ENCODE measurements around the gene SHOC1.
"Not testable (repeated sequence)": the region's sequence is repeated elsewhere in the genome, so short reads cannot be mapped to it uniquely, and the experiment has no call there.

Gene SHOC1

GRCh38 chr9:111805262-111805661 lies 10.5 kb upstream of the SHOC1 start:
- TF ChIP-seq, protein P1, sequence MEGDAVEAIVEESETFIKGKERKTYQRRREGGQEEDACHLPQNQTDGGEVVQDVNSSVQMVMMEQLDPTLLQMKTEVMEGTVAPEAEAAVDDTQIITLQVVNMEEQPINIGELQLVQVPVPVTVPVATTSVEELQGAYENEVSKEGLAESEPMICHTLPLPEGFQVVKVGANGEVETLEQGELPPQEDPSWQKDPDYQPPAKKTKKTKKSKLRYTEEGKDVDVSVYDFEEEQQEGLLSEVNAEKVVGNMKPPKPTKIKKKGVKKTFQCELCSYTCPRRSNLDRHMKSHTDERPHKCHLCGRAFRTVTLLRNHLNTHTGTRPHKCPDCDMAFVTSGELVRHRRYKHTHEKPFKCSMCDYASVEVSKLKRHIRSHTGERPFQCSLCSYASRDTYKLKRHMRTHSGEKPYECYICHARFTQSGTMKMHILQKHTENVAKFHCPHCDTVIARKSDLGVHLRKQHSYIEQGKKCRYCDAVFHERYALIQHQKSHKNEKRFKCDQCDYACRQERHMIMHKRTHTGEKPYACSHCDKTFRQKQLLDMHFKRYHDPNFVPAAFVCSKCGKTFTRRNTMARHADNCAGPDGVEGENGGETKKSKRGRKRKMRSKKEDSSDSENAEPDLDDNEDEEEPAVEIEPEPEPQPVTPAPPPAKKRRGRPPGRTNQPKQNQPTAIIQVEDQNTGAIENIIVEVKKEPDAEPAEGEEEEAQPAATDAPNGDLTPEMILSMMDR (IDR thresholded peaks at IDR 0.05; ENCODE audit: low read depth, low read length) = no peak
- no peak overlapping the region for H3K4me3 ChIP-seq (ENCODE audit: low read depth, low read length)

DNA sequence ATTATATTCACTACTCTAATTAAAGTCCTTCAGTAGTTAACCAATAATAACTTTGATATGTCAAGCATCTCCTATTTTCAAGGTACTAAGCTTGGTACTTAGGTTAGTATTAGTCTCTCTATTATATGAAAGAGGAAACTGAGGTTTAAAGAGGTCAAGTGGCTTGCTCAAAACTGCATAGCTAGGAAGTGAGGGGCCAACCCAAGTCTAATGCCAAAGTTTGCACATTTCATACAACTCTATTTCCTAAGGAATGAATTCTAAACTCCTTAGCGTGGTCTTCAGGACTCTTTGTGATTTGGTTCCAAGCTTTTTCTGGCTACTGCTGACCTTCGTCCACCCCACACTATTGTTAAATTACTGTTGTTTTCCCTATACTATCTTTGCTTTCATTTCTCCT lies 9.9 kb upstream of the SHOC1 start:
- TF ChIP-seq, protein P1 (IDR thresholded peaks at IDR 0.05; ENCODE audit: low read depth, low read length) = no peak
- H3K4me3 ChIP-seq (ENCODE audit: low read depth, low read length) = no peak overlapping the region

GRCh38 chr9:111803924-111804323 lies 9.2 kb upstream of the SHOC1 start:
- H3K4me3 ChIP-seq (ENCODE audit: low read depth, low read length) = no peak overlapping the region
- TF ChIP-seq, protein P1 (IDR thresholded peaks at IDR 0.05; ENCODE audit: low read depth, low read length) = no peak

DNA sequence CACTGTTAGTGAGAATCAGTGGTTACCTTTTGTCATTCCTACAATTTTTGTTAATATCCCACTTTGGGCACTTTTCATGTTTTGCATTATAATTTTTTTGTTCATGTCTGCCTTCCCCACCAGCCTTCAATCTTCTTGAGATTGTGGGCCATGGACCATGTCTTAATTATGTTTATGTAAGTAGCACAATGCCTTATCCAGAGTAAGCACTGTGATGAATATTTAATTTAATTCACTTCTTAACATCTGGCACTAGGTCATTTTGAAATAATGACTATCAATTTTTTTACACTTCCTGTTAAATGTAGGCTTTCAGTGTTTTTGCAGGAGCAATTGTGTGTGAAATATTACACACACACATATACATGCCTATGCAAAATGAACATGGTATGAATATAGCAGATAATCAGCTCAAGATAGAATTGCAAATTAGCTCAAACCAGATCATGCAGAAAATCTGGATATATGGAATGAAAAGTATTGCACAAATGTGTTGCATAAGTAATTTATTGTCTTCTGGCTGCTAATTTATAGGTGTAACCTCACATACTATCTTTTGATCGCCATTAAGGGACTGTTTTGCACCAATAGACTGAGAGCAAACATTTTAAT lies 5.3 kb upstream of the SHOC1 start:
- TF ChIP-seq, protein P1 (IDR thresholded peaks at IDR 0.05; ENCODE audit: low read depth, low read length) = no peak
- H3K4me3 ChIP-seq (ENCODE audit: low read depth, low read length) = no peak overlapping the region

DNA sequence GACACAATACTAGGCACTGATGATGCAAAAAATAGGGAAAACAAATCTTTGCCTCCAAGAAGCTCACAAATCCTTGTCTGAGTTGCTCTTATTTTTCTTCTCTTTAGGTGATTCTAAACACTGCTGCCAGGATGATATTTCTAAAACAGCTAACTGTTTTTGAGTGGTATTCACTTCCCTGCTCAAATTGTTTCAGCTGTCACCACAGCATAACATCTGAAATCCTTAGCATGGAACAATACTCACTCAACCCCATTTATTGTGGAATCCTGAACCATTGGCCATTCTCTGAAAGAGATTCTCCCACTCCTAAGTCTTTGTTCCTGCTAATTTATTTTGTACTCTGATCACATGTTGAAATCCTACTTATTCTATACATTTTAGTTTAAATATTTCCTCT lies 4.8 kb upstream of the SHOC1 start:
- H3K4me3 ChIP-seq (ENCODE audit: low read depth, low read length) = no peak overlapping the region
- TF ChIP-seq, protein P1 (IDR thresholded peaks at IDR 0.05; ENCODE audit: low read depth, low read length) = no peak

GRCh38 chr9:111798786-111799185 lies 4.0 kb upstream of the SHOC1 start:
- H3K4me3 ChIP-seq (ENCODE audit: low read depth, low read length) = no peak overlapping the region
- TF ChIP-seq, protein P1 (IDR thresholded peaks at IDR 0.05; ENCODE audit: low read depth, low read length) = no peak

DNA sequence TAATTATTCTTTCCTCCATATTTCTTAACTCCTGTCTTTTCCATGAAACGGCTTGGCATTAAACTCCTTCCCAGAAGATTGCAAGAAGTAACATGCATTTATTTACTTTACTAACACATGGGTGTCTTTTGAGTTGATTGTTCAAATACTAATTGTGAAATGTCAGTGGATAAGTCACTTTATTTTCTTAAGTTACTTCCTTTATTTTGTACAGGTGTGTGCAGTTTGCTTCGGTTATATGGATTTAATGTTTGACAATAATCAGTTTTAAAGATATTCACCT lies 761 bp upstream of the SHOC1 start:
- TF ChIP-seq, protein P1 (IDR thresholded peaks at IDR 0.05; ENCODE audit: low read depth, low read length) = no peak
- H3K4me3 ChIP-seq (ENCODE audit: low read depth, low read length) = no peak overlapping the region

GRCh38 chr9:111791821-111792220 lies 2.9 kb downstream of the SHOC1 start:
- H3K4me3 ChIP-seq (ENCODE audit: low read depth, low read length) = not testable (repeated sequence)
